ENCODE measurements around the gene EFNA5.

EFNA5 gene

GRCh38 chr5:107425541-107426031 is 245.2 kb downstream of the EFNA5 start:
- H3K9ac ChIP-seq: no peak overlapping the region
- no peaks in the 10 kb centered on the region for H3K79me2 ChIP-seq (ENCODE audit: insufficient read depth, low read depth)
- TF ChIP-seq CTCF (conservative IDR thresholded peaks at IDR 0.05; ENCODE audit: low read depth, low read length): no peak
- no peaks in the 10 kb centered on the region for H4K20me1 ChIP-seq (ENCODE audit: insufficient read depth)
- H3K27me3 ChIP-seq (ENCODE audit: insufficient read depth, low read depth): no peaks in the 10 kb centered on the region
- no peak overlapping the region for H3K27ac ChIP-seq
- no peaks in the 10 kb centered on the region for H3K36me3 ChIP-seq (ENCODE audit: insufficient read depth)
- H3K4me3 ChIP-seq (IDR thresholded peaks at IDR 0.05; ENCODE audit: insufficient read depth, low read depth, low read length): no peak overlapping the region
- H3K4me2 ChIP-seq: no peak overlapping the region
- no peaks in the 10 kb centered on the region for H3K4me1 ChIP-seq (ENCODE audit: low read depth, poor library complexity, severe bottlenecking)
- no peak overlapping the region for H2AFZ ChIP-seq (ENCODE audit: low read depth)

- Histone ChIP-seq H2AFZ (ENCODE audit: low read depth) (no peak overlapping the region), H3K4me1 (ENCODE audit: low read depth, poor library complexity, severe bottlenecking) (no peaks in the 10 kb centered on the region), H4K20me1 (ENCODE audit: insufficient read depth) (no peaks in the 10 kb centered on the region), H3K79me2 (ENCODE audit: insufficient read depth, low read depth) (no peaks in the 10 kb centered on the region), H3K9ac (no peak overlapping the region), H3K4me2 (no peak overlapping the region), H3K27ac (no peak overlapping the region), H3K36me3 (ENCODE audit: insufficient read depth) (no peaks in the 10 kb centered on the region), H3K4me3 (IDR thresholded peaks at IDR 0.05; ENCODE audit: insufficient read depth, low read depth, low read length) (no peak overlapping the region), H3K27me3 (ENCODE audit: insufficient read depth, low read depth) (no peaks in the 10 kb centered on the region)
- TF ChIP-seq CTCF (conservative IDR thresholded peaks at IDR 0.05; ENCODE audit: low read depth, low read length): no peak
Measured at GRCh38 chr5:107424491-107424890, 246.2 kb downstream of the EFNA5 start.

GRCh38 chr5:107422494-107422893 is 248.2 kb downstream of the EFNA5 start:
- Histone ChIP-seq H3K4me2 (no peak overlapping the region), H2AFZ (ENCODE audit: low read depth) (no peak overlapping the region), H3K27ac (no peak overlapping the region), H3K9ac (no peak overlapping the region), H3K36me3 (ENCODE audit: insufficient read depth) (no peaks in the 10 kb centered on the region), H4K20me1 (ENCODE audit: insufficient read depth) (no peaks in the 10 kb centered on the region), H3K27me3 (ENCODE audit: insufficient read depth, low read depth) (no peaks in the 10 kb centered on the region), H3K79me2 (ENCODE audit: insufficient read depth, low read depth) (no peaks in the 10 kb centered on the region), H3K4me1 (ENCODE audit: low read depth, poor library complexity, severe bottlenecking) (no peaks in the 10 kb centered on the region), H3K4me3 (IDR thresholded peaks at IDR 0.05; ENCODE audit: insufficient read depth, low read depth, low read length) (no peak overlapping the region)
- no peak for TF ChIP-seq CTCF (conservative IDR thresholded peaks at IDR 0.05; ENCODE audit: low read depth, low read length)

- Histone ChIP-seq H3K79me2 (ENCODE audit: insufficient read depth, low read depth) (no peaks in the 10 kb centered on the region), H2AFZ (ENCODE audit: low read depth) (no peak overlapping the region), H3K27ac (no peak overlapping the region), H3K4me2 (no peak overlapping the region), H3K4me3 (IDR thresholded peaks at IDR 0.05; ENCODE audit: insufficient read depth, low read depth, low read length) (no peak overlapping the region), H4K20me1 (ENCODE audit: insufficient read depth) (no peaks in the 10 kb centered on the region), H3K27me3 (ENCODE audit: insufficient read depth, low read depth) (no peaks in the 10 kb centered on the region), H3K4me1 (ENCODE audit: low read depth, poor library complexity, severe bottlenecking) (no peaks in the 10 kb centered on the region), H3K36me3 (ENCODE audit: insufficient read depth) (no peaks in the 10 kb centered on the region), H3K9ac (no peak overlapping the region)
- no peak for TF ChIP-seq CTCF (conservative IDR thresholded peaks at IDR 0.05; ENCODE audit: low read depth, low read length)
Measured at GRCh38 chr5:107419498-107419897, 251.2 kb downstream of the EFNA5 start.
